Upper lobe of left lung (tissue), 4 donors: ENCODE data around the gene PRAME.

Experiments
- CTCF ChIP-seq, 6 experiments: fragments of 450-650 bp in 4 of 6; fragments of 200-600 bp in 2 of 6; sonication (generic) in 2 of 6; IDR thresholded peaks; one replicate each; pipeline ENCODE4 v1.5.1; 2016 to 2019; ENCODE audit warnings: antibody characterized with exemption in 6 of 6
- EP300 ChIP-seq, 4 donors: sonication (generic); formaldehyde crosslinking; IDR thresholded peaks; one replicate each; pipeline ENCODE4 v1.5.1; 2017; ENCODE audit warnings: antibody characterized with exemption in 4 of 4, control low read depth in 2 of 4
- POLR2A ChIP-seq, 4 donors: fragments of 450-650 bp; IDR thresholded peaks; one replicate each; pipeline ENCODE4 v1.5.1; 2016 to 2017; ENCODE audit warnings: antibody characterized with exemption in 4 of 4, mild to moderate bottlenecking in 2 of 4
- POLR2AphosphoS5 ChIP-seq, 2 donors: sonication (generic); formaldehyde crosslinking; IDR thresholded peaks; one replicate each; pipeline ENCODE4 v1.5.1; 2017; ENCODE audit warnings: antibody characterized with exemption in 2 of 2

GRCh38 chr22:22556995-22557925, 1.8 kb downstream of the PRAME start:
- no peak for TF ChIP-seq EP300 (IDR thresholded peaks at IDR 0.05)
- TF ChIP-seq CTCF (IDR thresholded peaks at IDR 0.05): no peak
- TF ChIP-seq POLR2A (IDR thresholded peaks at IDR 0.05): no peak
- no peak for TF ChIP-seq POLR2AphosphoS5 (IDR thresholded peaks at IDR 0.05)
